Adipose tissue (tissue), 3 donors: Measurements from ENCODE around the gene ALKBH3. TPM values are rescaled to one million over a fixed set of nuclear protein-coding genes. Genes with fewer than 3 reads are reported as not detected.

Source experiments
- H3K27ac ChIP-seq: one replicate; pipeline ENCODE4 v1.5.1; 2013; ENCODE audit warnings: low read depth, low read length
- WGBS, 3 donors: extraction: QIAGEN DNeasy Blood & Tissue Kit; methylation state at CpG; one replicate each; pipeline ENCODE4 v1.1.7; 2013; 5-methylcytosine and 5-hydroxymethylcytosine counted together
- polyA plus RNA-seq, 3 donors: library from polyadenylated mRNA; stranded (reverse); fragments of 200-250 nt; gene quantifications; one replicate each; pipeline ENCODE4 v1.2.3, GENCODE V29; 2013
- donor health status: healthy with polysubstance abuse.
- donor health status: Bipolar disorder and iron deficiency.
- donor health status: healthy.

ALKBH3 gene
- polyA plus RNA-seq, 3 donors, result 21.0 to 24.5 (median 21.3) TPM

- WGBS, 3 donors, result 46 to 50% (median 50%) methylated on average over 13 of the region's 13 CpGs
- H3K27ac ChIP-seq, result no peak overlapping the region
Observed at GRCh38 chr11:43879789-43880639, 617 bp upstream of the ALKBH3 start.

- no peak overlapping the region for H3K27ac ChIP-seq
- 46 to 62% (median 60%) methylated on average over 3 of the region's 3 CpGs for WGBS, 3 donors
Observed at GRCh38 chr11:43892851-43893250, 12.2 kb downstream of the ALKBH3 start.

- 72 to 77% (median 75%) methylated on average over 2 of the region's 2 CpGs for WGBS, 3 donors
Observed at GRCh38 chr11:43894546-43894945, 13.9 kb downstream of the ALKBH3 start.

DNA sequence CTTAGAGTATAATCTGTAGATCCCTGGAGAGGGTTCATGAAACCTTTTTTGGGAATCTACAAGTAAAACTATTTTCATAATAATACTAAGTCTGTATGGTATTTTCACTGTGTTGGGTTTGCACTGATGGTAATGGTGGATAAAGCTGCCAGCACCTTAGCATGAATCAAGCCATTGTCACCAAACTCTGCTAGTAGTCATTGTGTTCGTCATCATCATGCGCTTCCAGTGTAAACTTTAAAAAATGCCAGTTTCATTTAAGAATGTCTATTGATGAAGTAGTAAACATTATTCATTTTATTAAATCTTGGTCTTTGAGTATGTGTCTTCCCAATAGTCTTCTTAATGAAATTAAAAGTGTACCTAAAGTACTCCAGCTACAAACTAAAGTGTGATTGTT is 15.0 kb downstream of the ALKBH3 start:
- no peak overlapping the region for H3K27ac ChIP-seq
- 96% methylated on average over 2 of the region's 2 CpGs for WGBS, 3 donors

More at GRCh38 chr11:43894546-43894945, 13.9 kb downstream of the ALKBH3 start:
- no peak overlapping the region for H3K27ac ChIP-seq

DNA sequence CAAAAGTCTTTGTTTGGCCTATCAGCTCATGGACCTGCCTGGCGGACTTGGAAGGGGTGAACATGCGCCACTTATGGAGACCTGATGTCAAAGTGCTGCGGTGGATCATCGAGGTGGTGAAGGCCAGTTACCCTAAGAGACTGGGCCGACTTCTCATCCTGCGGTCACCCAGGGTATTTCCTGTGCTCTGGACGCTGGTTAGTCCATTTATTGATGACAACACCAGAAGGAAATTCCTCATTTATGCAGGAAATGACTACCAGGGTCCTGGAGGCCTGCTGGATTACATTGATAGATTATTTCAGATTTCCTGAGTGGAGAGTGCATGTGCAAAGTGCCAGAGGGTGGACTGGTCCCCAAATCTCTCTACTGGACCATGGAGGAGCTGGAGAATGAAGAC is 17.9 kb downstream of the ALKBH3 start:
- H3K27ac ChIP-seq, result no peak overlapping the region
- 82 to 93% (median 86%) methylated on average over 7 of the region's 7 CpGs for WGBS, 3 donors

- H3K27ac ChIP-seq, result no peak overlapping the region
- WGBS, 3 donors, result 89 to 91% (median 90%) methylated on average over 13 of the region's 13 CpGs
Observed at GRCh38 chr11:43899094-43899493, 18.5 kb downstream of the ALKBH3 start.

DNA sequence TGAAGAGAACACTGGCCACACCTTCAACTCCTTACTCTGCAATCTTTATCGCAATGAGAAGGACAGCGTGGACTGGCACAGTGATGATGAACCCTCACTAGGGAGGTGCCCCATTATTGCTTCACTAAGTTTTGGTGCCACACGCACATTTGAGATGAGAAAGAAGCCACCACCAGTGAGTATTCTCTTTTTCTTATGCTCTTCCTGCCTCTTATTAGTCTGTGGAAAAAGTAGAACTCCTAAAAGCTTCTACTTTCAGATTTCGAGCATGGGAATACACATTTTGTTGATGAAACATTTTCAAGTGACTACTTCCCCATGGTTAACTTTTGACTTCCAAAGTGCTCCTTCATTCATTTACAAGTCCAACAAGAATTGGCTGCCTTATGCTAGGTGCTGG is 20.9 kb downstream of the ALKBH3 start:
- 92 to 97% (median 96%) methylated on average over 4 of the region's 4 CpGs for WGBS, 3 donors

DNA sequence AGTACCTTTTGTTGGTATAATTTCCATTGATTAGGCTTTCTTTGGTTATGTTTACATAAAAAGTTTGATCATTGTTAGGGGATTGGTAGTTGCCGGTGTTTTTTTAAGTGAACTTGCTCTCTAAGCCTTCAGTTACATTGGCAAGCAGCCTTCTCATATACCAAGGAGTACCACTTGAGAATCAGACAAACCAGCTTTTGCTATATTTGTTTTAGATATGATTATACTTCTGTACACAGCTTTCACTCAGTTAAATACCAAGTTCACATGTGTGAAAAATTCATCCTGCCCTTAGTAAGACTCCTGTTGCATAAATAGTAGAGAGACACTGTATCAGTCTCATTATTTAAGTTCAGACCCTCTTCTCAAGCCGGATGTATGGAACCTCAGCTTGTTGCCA is 22.4 kb downstream of the ALKBH3 start:
- no peak overlapping the region for H3K27ac ChIP-seq
- 56 to 97% (median 86%) methylated on average over 2 of the region's 2 CpGs for WGBS, 3 donors

More for the DNA sequence above, 20.9 kb downstream of the ALKBH3 start:
- no peak overlapping the region for H3K27ac ChIP-seq

- H3K27ac ChIP-seq, result no peak overlapping the region
- 97 to 99% (median 98%) methylated on average over 4 of the region's 4 CpGs for WGBS, 3 donors
Observed at GRCh38 chr11:43903969-43904368, 23.3 kb downstream of the ALKBH3 start.

GRCh38 chr11:43904742-43905535 is 24.3 kb downstream of the ALKBH3 start:
- no peak overlapping the region for H3K27ac ChIP-seq
- 65 to 82% (median 69%) methylated on average over 10 of the region's 10 CpGs for WGBS, 3 donors

- H3K27ac ChIP-seq, result no peak overlapping the region
- 58 to 81% (median 61%) methylated on average over 2 of the region's 2 CpGs for WGBS, 3 donors
Observed at GRCh38 chr11:43905813-43906241, 25.2 kb downstream of the ALKBH3 start.

GRCh38 chr11:43907028-43907975 is 26.7 kb downstream of the ALKBH3 start:
- 83 to 91% (median 88%) methylated on average over 4 of the region's 4 CpGs for WGBS, 3 donors
- H3K27ac ChIP-seq, result no peak overlapping the region

DNA sequence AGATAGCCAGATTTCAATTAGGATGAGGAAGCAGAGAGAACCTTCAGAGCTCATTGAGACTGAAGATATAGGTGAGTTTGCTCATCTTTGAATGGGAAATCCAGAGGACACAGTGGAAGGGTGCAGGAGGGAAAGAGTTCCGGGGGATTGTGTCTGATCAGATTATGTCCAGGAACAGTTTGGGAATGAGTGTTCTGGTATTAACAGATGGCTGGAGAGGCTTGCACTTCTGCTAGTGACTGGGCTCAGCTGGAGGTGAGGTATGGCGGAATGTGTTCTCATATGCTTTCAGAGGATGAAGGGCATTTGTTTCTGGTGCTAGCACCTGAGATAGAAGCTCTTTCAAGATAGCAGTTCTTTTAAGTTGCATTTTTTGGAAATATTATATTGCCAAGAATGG is 27.6 kb downstream of the ALKBH3 start:
- H3K27ac ChIP-seq, result no peak overlapping the region
- WGBS, 3 donors, result 97 to 98% (median 98%) methylated on average over 2 of the region's 2 CpGs

DNA sequence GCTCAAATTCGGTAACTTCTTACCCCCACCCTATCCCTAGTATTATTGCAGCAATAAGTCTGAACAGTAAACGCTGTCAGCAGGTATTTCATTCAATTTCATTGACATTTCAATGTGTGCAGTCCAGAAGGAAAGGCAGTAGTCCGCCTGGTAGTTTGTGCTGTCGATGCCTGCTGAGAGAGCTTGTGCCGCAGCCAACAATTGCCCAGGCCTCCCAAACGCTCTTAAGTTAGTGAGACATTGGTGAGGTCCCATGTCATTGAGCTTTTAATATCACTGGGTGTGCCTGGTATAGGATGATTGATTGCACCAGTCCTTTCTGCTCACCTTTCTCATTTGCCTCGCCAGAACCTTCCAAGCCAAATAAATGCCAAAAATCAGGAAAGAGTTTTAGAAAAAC is 28.1 kb downstream of the ALKBH3 start:
- WGBS, 3 donors, result 92 to 94% (median 93%) methylated on average over 7 of the region's 7 CpGs

DNA sequence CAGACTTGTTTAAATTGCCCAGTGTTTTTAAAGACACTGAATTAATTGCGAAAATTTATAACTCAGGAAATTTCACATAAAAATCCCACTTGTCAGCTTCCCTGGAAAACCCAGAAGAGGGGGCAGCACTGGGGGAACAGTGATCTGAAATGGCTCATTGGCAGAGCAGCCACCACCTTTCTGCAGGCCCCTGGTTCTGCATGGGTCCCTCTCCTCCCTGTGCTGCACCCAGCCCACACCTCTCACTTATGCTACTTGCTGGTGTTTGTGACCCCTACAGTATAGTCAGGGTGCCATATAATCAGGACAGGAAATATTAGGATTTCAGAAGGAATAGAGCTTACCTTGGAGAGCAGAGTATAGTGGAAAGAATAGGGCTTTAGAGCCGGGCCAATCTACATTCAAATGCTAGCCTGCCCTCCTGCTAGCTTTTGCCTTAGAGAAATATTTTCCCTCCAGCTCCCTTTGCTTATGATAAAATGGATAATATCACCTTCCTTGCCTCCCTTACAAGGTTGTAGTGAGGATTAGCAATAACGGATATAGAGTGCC is 33.3 kb downstream of the ALKBH3 start:
- H3K27ac ChIP-seq, result no peak overlapping the region
- WGBS, 3 donors, result 85 to 92% (median 89%) methylated on average over 3 of the region's 3 CpGs

More for the DNA sequence above, 28.1 kb downstream of the ALKBH3 start:
- no peak overlapping the region for H3K27ac ChIP-seq

- 79 to 85% (median 79%) methylated on average over 1 of the region's 1 CpG for WGBS, 3 donors
- H3K27ac ChIP-seq, result no peak overlapping the region
Observed at GRCh38 chr11:43914466-43914865, 33.8 kb downstream of the ALKBH3 start.

DNA sequence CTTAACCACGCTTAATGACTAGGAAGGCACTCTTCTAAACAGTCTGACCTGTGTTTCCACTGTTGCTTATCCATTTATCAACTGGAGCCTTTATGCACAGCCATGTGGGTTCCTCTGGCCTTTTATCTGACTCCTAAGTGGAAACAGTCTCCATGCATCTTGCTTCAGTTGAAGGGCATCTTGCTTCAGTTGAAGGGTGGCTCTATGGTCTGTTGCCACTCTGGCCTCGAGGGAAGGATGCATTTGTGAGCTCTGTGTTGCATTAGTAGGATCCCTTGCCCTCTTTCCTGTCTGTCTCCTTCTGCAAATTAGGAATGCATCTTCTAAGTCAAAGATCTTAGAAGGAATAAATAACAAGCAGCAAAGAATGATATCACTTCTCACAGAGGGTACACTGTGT is 36.0 kb downstream of the ALKBH3 start:
- no peak overlapping the region for H3K27ac ChIP-seq
- 73 to 88% (median 86%) methylated on average over 2 of the region's 2 CpGs for WGBS, 3 donors

DNA sequence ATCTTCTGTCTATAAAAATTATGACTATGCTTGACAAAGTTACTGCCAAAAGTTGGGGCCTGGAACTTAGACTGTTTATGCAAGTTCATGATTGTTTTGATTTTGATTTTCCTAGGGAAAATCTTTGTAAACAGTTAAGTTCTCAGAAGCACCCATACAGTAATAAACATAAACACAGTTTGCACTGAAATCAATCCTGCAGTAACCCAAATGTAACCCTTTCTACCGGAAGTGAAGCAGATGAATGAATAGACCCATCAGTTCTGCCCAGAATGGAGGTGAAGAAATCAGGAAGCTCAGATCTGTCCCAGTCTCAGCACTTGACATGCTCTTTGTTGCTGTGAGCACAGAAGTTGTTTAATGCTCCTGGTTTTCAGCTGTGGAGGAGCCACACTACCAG is 37.2 kb downstream of the ALKBH3 start:
- no peak overlapping the region for H3K27ac ChIP-seq
- WGBS, 3 donors, result 37 to 81% (median 76%) methylated on average over 1 of the region's 1 CpG
